ENCODE data around the gene LINC01488. TPM values are rescaled to one million over a fixed set of nuclear protein-coding genes. Genes with fewer than 3 reads are reported as not detected.

LINC01488 gene
- total and polyA plus RNA-seq, 2 of the 13 experiments (the other 11 are each of a cell fraction or from before 2014, with no cell fraction given), result 0.26 to 0.58 TPM

DNA sequence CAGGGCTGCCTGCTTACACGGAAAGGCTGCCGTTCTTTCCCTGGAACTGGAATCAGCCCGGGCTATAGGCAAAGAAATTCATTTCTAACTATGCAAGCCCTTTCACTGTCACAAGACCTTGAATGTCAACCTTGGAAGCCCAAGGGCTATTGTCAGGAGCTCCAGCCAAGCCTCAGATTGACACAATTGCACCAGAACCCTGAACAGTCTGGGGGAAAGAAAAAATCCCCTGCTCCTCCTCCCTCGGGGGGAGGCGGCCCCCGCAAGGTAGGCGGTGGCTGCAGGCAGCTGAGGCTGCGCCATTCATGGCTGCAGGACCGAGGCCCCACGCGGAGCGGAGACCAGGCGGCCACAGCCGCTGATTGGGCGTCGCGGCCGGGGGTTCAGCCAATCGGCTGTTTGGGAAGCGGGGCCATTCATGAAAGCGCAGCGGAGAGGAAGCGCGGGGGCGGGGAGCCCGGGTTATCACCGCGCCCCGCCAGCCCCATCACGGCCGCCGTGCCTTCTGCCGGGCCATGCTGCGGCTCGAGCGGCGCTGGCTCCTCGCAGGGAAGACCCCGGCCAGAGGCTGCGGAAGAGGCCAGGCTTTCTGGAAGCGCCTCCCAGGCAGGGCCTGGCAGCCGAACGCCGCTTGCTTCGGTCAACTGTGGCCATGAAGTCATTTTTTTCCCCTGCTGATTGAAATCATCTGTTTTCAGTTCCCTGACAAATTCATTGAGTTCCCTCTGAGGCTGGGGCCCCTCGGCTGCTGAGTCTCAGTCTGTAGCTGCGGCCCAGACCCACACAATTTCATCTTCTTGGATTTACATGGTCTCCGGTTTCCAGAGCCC, 38.1 kb upstream of the LINC01488 start (continued):
- TF ChIP-seq, protein P1, sequence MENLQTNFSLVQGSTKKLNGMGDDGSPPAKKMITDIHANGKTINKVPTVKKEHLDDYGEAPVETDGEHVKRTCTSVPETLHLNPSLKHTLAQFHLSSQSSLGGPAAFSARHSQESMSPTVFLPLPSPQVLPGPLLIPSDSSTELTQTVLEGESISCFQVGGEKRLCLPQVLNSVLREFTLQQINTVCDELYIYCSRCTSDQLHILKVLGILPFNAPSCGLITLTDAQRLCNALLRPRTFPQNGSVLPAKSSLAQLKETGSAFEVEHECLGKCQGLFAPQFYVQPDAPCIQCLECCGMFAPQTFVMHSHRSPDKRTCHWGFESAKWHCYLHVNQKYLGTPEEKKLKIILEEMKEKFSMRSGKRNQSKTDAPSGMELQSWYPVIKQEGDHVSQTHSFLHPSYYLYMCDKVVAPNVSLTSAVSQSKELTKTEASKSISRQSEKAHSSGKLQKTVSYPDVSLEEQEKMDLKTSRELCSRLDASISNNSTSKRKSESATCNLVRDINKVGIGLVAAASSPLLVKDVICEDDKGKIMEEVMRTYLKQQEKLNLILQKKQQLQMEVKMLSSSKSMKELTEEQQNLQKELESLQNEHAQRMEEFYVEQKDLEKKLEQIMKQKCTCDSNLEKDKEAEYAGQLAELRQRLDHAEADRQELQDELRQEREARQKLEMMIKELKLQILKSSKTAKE (CRISPR knock-in tag; IDR thresholded peaks at IDR 0.05; ENCODE audit: borderline replicate concordance), result no peak
- TF ChIP-seq, protein P2, sequence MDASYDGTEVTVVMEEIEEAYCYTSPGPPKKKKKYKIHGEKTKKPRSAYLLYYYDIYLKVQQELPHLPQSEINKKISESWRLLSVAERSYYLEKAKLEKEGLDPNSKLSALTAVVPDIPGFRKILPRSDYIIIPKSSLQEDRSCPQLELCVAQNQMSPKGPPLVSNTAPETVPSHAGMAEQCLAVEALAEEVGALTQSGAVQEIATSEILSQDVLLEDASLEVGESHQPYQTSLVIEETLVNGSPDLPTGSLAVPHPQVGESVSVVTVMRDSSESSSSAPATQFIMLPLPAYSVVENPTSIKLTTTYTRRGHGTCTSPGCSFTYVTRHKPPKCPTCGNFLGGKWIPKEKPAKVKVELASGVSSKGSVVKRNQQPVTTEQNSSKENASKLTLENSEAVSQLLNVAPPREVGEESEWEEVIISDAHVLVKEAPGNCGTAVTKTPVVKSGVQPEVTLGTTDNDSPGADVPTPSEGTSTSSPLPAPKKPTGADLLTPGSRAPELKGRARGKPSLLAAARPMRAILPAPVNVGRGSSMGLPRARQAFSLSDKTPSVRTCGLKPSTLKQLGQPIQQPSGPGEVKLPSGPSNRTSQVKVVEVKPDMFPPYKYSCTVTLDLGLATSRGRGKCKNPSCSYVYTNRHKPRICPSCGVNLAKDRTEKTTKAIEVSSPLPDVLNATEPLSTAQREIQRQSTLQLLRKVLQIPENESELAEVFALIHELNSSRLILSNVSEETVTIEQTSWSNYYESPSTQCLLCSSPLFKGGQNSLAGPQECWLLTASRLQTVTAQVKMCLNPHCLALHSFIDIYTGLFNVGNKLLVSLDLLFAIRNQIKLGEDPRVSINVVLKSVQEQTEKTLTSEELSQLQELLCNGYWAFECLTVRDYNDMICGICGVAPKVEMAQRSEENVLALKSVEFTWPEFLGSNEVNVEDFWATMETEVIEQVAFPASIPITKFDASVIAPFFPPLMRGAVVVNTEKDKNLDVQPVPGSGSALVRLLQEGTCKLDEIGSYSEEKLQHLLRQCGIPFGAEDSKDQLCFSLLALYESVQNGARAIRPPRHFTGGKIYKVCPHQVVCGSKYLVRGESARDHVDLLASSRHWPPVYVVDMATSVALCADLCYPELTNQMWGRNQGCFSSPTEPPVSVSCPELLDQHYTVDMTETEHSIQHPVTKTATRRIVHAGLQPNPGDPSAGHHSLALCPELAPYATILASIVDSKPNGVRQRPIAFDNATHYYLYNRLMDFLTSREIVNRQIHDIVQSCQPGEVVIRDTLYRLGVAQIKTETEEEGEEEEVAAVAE (CRISPR knock-in tag; IDR thresholded peaks at IDR 0.05; ENCODE audit: borderline replicate concordance), result no peak
- TF ChIP-seq BRCA1 (CRISPR knock-in tag; IDR thresholded peaks at IDR 0.05) (no peak), SIX4 (CRISPR knock-in tag; IDR thresholded peaks at IDR 0.05) (no peak), ARID2 (CRISPR knock-in tag; IDR thresholded peaks at IDR 0.05; ENCODE audit: borderline replicate concordance) (no peak), SNRNP70 (IDR thresholded peaks at IDR 0.05; ENCODE audit: low read depth, low read length) (no peak), ZFP1 (CRISPR knock-in tag; IDR thresholded peaks at IDR 0.05) (no peak), ZNF451 (CRISPR knock-in tag; IDR thresholded peaks at IDR 0.05) (no peak), RNF2 (conservative IDR thresholded peaks at IDR 0.05; ENCODE audit: low read depth) (0 out of 2 replicates have a peak, but pooled peaks have one; percentile 11), ARNT2 (CRISPR knock-in tag; IDR thresholded peaks at IDR 0.05; ENCODE audit: low read depth) (no peak; the same call in none of the 2 replicates), ZFX (CRISPR knock-in tag; IDR thresholded peaks at IDR 0.05; ENCODE audit: low read depth) (no peak), BORCS8-MEF2B (CRISPR knock-in tag; IDR thresholded peaks at IDR 0.05) (0 out of 2 replicates have a peak, but pooled peaks have one; percentile 2), ZKSCAN8 (CRISPR knock-in tag; IDR thresholded peaks at IDR 0.05; ENCODE audit: borderline replicate concordance) (no peak), ZFP36 (IDR thresholded peaks at IDR 0.05; ENCODE audit: borderline replicate concordance, low read depth, low read length, partially characterized antibody) (no peak), PAF1 (CRISPR knock-in tag; IDR thresholded peaks at IDR 0.05) (no peak), ATF3 (CRISPR knock-in tag; IDR thresholded peaks at IDR 0.05) (no peak), NFIB (CRISPR knock-in tag; IDR thresholded peaks at IDR 0.05; ENCODE audit: borderline replicate concordance) (no peak)
- TF ChIP-seq, protein P3, sequence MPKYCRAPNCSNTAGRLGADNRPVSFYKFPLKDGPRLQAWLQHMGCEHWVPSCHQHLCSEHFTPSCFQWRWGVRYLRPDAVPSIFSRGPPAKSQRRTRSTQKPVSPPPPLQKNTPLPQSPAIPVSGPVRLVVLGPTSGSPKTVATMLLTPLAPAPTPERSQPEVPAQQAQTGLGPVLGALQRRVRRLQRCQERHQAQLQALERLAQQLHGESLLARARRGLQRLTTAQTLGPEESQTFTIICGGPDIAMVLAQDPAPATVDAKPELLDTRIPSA (CRISPR knock-in tag; IDR thresholded peaks at IDR 0.05; ENCODE audit: borderline replicate concordance), result 0 out of 2 replicates have a peak, but pooled peaks have one; percentile 17
- TF ChIP-seq, protein P4, sequence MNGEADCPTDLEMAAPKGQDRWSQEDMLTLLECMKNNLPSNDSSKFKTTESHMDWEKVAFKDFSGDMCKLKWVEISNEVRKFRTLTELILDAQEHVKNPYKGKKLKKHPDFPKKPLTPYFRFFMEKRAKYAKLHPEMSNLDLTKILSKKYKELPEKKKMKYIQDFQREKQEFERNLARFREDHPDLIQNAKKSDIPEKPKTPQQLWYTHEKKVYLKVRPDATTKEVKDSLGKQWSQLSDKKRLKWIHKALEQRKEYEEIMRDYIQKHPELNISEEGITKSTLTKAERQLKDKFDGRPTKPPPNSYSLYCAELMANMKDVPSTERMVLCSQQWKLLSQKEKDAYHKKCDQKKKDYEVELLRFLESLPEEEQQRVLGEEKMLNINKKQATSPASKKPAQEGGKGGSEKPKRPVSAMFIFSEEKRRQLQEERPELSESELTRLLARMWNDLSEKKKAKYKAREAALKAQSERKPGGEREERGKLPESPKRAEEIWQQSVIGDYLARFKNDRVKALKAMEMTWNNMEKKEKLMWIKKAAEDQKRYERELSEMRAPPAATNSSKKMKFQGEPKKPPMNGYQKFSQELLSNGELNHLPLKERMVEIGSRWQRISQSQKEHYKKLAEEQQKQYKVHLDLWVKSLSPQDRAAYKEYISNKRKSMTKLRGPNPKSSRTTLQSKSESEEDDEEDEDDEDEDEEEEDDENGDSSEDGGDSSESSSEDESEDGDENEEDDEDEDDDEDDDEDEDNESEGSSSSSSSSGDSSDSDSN (CRISPR knock-in tag; IDR thresholded peaks at IDR 0.05), result no peak; the same call in 1 of the 2 replicates
